Ascending aorta (tissue), 2 donors: ENCODE measurements around the gene CDK19. TPM values are rescaled to one million over a fixed set of nuclear protein-coding genes. Genes with fewer than 3 reads are reported as not detected.

Source experiments
- DNase-seq, 2 donors: peaks; one replicate each; pipeline ENCODE4 v3.0.0-alpha.2; 2019; ENCODE audit warnings: low spot score in 2 of 2
- H3K27ac ChIP-seq, 2 donors: fragments of 200-600 bp; sonication (generic); one replicate each; pipeline ENCODE4 v1.5.1; 2016 to 2017; ENCODE audit warnings: mild to moderate bottlenecking in 1 of 2
- H3K27me3 ChIP-seq: fragments of 200-600 bp; sonication (generic); one replicate; pipeline ENCODE4 v1.5.1; 2017
- H3K36me3 ChIP-seq, 2 donors: fragments of 200-600 bp; sonication (generic); one replicate each; pipeline ENCODE4 v1.5.1; 2016
- H3K4me1 ChIP-seq, 2 donors: fragments of 200-600 bp; sonication (generic); one replicate each; pipeline ENCODE4 v1.5.1; 2016 to 2017; ENCODE audit warnings: mild to moderate bottlenecking in 1 of 2
- H3K4me3 ChIP-seq, 2 donors: fragments of 200-600 bp; sonication (generic); one replicate each; pipeline ENCODE4 v1.5.1; 2016 to 2017; ENCODE audit warnings: mild to moderate bottlenecking in 1 of 2
- H3K9me3 ChIP-seq, 2 donors: fragments of 200-600 bp; sonication (generic); one replicate each; pipeline ENCODE4 v1.5.1; 2016
- CTCF ChIP-seq, 3 experiments: fragments of 200-600 bp in 2 of 3; fragments of 450-650 bp in 1 of 3; sonication (generic) in 2 of 3; IDR thresholded peaks; one replicate each; pipeline ENCODE4 v1.5.1; 2016 to 2019; ENCODE audit warnings: antibody characterized with exemption in 3 of 3, mild to moderate bottlenecking in 1 of 3, moderate library complexity in 1 of 3
- intact Hi-C: fragments of 100-400 bp; cut with DNase I; formaldehyde crosslinking; loops from one replicate; pipeline ENCODE4 v1.15.1; 2023
- total RNA-seq: library from RNA; depleted of rRNA; stranded (reverse); fragments of >200 nt; gene quantifications from one replicate; pipeline ENCODE4 v1.1.0, GENCODE V29; 2016

The CDK19 gene
- total RNA-seq, 1 donor from 2014 or later = 5.2 TPM

DNA sequence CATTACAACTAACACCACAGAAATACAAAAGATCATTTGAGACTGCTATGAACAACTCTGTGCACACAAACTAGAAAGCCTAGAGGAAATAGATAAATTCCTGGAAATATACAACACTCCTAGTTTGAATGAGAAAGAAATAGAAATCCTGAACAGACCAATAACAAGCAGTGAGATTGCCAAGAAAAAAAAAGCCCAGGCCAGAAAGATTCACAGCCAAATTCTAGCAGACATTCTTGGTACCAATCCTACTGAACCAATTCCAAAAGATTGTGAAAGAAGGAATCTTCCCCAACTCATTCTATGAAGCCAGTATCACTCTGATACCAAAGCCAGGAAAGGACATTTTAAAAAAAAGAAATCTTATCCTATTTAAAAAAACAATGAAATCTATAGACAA is 7.0 kb upstream of the CDK19 start:
- no peak overlapping the region for H3K4me3 ChIP-seq
- H3K27ac ChIP-seq = no peak overlapping the region
- no peaks in the 10 kb centered on the region for H3K27me3 ChIP-seq
- TF ChIP-seq CTCF (IDR thresholded peaks at IDR 0.05) = no peak
- no peaks in the 10 kb centered on the region for H3K36me3 ChIP-seq
- H3K4me1 ChIP-seq = peaks cover 0 to 3% of the 10 kb centered on the region in 2 donors
- intact Hi-C loops = no loop called here
- DNase-seq = no peak
- H3K9me3 ChIP-seq = no peaks in the 10 kb centered on the region

DNA sequence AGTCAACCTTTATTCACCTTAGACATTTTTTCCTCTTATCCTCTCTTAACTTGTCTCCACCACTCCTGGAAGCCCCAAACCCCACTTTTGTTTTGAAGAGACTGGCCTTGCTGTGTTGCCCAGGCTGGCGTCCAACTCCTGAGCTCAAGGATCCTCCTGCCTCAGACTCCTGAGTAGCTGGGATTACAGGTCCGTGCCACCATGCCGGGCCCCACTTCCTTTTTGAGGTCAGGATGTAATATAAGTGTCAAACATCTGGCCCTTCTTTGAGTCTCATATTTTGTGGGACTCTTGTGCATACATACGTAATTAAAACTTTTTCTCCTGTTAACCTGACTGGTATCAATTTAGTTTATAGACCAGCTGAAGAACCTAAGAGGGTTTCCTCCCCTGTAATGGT is 1.4 kb upstream of the CDK19 start:
- Histone ChIP-seq H3K4me3 (no peak overlapping the region), H3K36me3 (no peaks in the 10 kb centered on the region), H3K4me1 (peaks cover 3 to 6% of the 10 kb centered on the region in 2 donors), H3K9me3 (no peaks in the 10 kb centered on the region), H3K27me3 (no peaks in the 10 kb centered on the region), H3K27ac (peak overlapping the region in 1 of 2 donors; percentile 98)
- intact Hi-C loops = loop anchor here (5.0 to 10.0 kb wide), 5 partner anchors 398 to 1722 kb away; partner anchors contain the start of genes CEP57L1, REV3L, SESN1 and WASF1
- DNase-seq = no peak
- TF ChIP-seq CTCF (IDR thresholded peaks at IDR 0.05) = no peak

- Histone ChIP-seq H3K27me3 (no peaks in the 10 kb centered on the region), H3K9me3 (no peaks in the 10 kb centered on the region), H3K4me1 (peaks cover 3 to 6% of the 10 kb centered on the region in 2 donors), H3K36me3 (no peaks in the 10 kb centered on the region), H3K4me3 (peak overlapping the region; percentile 97), H3K27ac (peak overlapping the region; percentile 93 to 98)
- TF ChIP-seq CTCF (IDR thresholded peaks at IDR 0.05) = no peak
- DNase-seq = no peak
- intact Hi-C loops = loop anchor here (1.0 to 10.0 kb wide), 8 partner anchors 59 to 1720 kb away; partner anchors contain the start of genes AMD1, CEP57L1, GTF3C6 and REV3L
Measured at GRCh38 chr6:110815015-110815410, 256 bp downstream of the CDK19 start.

DNA sequence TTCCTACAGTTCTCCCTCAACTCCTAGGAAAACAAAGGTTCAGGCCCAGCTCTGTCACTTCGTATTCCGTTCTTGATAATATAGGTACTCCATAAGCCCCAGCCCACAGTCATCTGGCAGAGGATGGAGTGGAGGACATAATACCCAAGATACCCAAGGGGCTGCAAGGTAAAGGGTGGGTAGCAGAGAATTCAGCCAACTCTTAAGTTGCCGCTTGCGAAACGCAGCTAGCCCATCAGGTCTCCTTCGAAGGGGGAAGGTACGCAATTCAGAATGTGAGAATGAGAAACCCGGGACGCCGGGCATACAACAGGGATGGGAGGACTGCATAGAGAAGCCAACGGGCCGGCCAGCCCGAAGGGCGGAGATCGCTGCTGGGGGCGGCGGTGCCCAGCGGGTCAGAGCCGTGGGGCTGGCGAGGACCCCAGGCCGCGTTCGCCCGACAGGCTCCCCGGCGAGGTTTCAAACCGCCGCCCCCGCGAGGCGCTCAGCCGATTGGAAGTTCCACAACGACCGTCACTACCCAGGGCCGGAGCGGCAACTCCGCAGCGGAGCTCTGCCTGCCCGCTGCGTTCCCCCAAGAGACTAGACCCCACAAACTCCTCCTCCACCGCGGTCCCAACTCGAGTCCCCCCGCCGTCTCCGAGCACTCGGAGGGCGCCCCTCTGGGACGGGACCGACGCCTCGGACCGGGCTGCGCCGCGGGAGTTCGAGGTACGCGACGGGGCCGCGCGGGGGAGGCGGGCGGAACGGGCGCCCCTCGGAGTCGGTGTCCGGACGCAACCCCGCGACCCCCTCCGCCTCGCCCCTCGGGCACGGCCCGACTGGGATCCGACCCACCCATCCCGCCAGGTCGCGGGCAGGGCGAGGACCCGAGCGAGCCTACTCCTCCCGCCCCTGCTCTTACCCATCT is 911 bp downstream of the CDK19 start:
- peak in 1 of 2 donors; percentile 77 for DNase-seq
- no peaks in the 10 kb centered on the region for H3K36me3 ChIP-seq
- intact Hi-C loops = loop anchor here (1.0 to 10.0 kb wide), 8 partner anchors 60 to 1720 kb away; partner anchors contain the start of genes AMD1, CEP57L1, GTF3C6 and REV3L
- no peaks in the 10 kb centered on the region for H3K27me3 ChIP-seq
- H3K9me3 ChIP-seq = no peaks in the 10 kb centered on the region
- peaks cover 3 to 6% of the 10 kb centered on the region in 2 donors for H3K4me1 ChIP-seq
- peak overlapping the region; percentile 97 for H3K4me3 ChIP-seq
- peak overlapping the region; percentile 93 to 98 for H3K27ac ChIP-seq
- no peak for TF ChIP-seq CTCF (IDR thresholded peaks at IDR 0.05)

DNA sequence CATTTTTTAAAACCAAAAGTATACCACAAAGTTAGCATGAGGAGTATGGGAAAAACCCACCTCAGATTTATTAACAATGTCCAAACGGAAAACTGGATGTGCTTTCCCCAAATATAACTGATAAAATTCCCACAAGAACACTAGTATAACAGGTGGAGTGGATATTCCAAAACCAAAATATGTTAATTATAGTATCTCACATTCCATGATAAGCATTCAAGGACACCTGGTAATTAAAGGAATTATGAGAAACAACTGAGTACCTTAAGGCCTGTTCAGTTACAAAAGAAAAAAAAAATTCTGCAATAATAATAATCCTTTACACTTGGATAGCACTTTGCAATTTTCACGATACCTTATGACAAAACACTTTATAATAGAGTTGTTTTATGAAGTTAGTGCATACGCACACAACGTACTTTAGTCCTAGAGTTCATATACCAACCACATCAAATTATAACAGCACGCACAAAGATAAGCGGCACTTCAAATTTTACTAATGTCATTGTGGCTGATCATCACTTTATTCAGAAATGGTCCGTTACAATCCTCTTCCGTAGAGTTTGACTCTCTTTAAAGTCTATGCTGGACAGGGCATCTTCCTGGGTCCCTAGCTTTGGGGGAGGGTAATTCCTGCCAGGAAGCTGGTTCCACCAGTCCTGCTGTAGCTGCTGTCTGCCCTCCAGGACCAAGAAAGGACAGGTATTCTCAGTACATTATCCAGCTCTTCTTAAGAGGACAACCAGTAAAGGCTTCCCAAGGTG is 1.7 kb downstream of the CDK19 start:
- intact Hi-C loops = loop anchor here (2.0 to 10.0 kb wide), 5 partner anchors 145 to 1719 kb away; partner anchors contain the start of genes CEP57L1, GTF3C6, RPF2 and SESN1
- no peaks in the 10 kb centered on the region for H3K36me3 ChIP-seq

More for the DNA sequence above, 1.7 kb downstream of the CDK19 start:
- peak overlapping the region; percentile 97 for H3K4me3 ChIP-seq
- H3K27me3 ChIP-seq = no peaks in the 10 kb centered on the region
- peaks cover 3 to 6% of the 10 kb centered on the region in 2 donors for H3K4me1 ChIP-seq
- TF ChIP-seq CTCF (IDR thresholded peaks at IDR 0.05) = no peak
- no peak for DNase-seq
- no peak overlapping the region for H3K27ac ChIP-seq
- no peaks in the 10 kb centered on the region for H3K9me3 ChIP-seq
